CD4-positive, alpha-beta T cell treated with Interleukin-10 for 1 hour (primary cell): ENCODE results near the gene SLC25A46.
"Not testable (repeated sequence)": the region's sequence is repeated elsewhere in the genome, so short reads cannot be mapped to it uniquely, and the experiment has no call there.

Source experiments
- DNase-seq: peaks from one replicate; pipeline ENCODE4 v3.0.0-alpha.2; 2020

SLC25A46 gene

DNA sequence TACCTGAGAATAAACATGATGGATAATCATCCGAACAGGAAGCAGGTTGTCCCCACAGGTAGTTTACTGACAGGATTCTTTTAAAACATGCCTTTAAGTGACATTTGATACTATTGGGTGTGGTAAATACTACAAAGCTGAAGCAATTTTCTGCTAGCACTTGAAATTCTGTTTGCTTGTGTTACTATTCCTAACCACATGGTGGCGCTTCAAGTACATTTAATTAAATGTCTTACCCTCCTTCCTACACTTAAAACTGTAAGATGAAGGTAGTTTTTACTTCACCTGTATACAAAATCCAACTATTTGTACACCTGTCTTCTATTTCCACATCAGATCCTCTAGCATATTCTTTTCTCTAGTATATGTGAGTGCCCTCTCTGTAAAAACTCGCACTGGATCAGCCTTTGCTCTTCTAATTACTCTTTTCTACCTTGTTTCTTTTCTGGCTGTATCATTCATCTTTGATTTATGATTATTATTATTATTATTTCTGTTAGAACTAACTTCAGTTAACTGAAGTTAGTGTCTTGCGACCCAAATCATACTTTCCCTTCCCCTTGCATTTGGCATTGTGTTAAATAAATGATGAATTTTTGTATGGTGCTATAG lies 18.4 kb downstream of the SLC25A46 start:
- peak; percentile 61 for DNase-seq

DNA sequence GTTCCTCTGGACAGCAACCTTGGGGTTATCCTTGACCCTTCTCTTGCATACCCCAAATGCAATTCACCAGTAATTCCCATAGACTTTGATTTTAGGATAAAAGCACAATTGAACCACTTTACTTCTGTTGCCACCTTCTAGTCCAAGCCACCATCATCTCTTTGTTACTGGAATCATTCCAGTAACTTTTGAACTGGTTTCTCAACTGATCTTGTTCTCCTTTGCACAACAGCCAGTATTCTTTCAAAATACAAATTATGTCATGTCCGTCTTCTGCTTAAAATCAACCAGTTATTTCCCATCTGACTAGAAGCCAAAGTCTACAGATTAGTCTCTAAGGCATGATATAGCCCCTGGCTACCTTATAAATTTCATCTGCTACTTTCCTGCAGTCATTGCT lies 21.4 kb downstream of the SLC25A46 start:
- DNase-seq = no peak

DNA sequence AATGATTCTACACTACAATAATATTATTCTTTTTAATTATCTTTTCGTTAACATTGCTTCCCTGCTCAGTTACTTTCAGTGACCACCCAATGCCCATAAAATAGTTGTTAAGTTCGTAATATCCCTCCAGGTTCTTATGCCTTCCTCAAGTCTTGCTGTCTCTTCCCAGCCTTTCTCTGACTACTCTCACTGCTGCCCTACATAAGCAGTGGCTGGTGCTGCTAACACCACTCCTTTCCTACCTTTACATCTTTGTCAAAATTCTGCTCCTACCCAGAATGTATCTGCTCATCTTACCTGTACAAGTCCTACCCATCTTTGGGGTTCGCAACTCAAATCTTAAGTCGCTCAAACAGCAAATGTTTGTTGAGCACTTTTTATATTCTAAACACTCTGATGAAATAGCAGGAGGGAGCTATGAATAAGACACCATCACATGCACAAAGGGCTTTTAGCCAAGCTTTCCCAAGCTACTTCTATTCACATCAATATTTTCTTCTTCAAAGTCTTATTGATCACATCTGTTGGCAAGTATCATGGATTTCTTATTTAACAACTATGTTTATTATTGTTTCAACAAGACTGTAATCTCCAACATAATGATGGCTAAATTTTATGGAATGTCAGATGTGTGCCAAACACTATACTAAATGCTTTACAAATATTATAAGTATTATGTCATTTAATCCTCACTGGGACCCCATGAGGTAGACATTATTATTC lies 29.5 kb downstream of the SLC25A46 start:
- no peak for DNase-seq

- DNase-seq = no peak
Measured at GRCh38 chr5:110769000-110769681, 30.3 kb downstream of the SLC25A46 start.

DNA sequence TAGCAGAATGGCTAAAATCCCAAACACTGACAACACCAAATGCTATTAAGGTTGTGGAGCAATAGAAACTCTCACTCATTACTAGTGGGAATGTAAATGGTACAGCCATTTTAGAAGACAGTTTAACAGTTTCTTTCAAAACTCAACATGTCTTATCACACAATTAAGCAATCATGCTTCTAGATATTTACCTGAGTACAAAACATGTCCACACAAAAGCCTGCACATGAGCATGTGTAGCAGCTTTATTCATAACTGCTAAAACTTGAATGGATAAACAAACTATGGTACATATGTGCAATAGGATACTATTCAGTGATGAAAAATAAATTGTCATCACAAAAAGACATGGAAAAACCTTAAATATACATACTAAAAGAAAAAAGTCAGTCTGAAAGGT lies 31.5 kb downstream of the SLC25A46 start:
- no peak for DNase-seq

DNA sequence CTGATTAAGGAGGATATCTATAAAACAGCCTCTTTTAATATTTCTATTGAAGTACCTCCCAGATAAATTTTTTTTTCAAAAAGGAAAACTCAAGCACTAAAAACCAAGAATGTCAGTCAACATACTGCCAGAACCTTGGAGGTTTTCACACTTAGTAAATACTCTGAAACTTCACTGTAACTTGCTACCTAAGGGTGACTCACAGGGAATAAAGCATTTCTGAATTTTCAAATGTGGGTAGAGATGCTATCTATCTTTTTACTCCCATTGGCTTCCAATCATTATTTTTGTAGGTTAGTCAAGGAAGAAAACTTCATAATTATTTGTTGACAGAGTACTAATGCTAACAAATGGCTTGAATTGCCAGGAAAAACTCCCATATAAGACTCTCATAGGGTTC lies 46.1 kb downstream of the SLC25A46 start:
- DNase-seq = no peak

DNA sequence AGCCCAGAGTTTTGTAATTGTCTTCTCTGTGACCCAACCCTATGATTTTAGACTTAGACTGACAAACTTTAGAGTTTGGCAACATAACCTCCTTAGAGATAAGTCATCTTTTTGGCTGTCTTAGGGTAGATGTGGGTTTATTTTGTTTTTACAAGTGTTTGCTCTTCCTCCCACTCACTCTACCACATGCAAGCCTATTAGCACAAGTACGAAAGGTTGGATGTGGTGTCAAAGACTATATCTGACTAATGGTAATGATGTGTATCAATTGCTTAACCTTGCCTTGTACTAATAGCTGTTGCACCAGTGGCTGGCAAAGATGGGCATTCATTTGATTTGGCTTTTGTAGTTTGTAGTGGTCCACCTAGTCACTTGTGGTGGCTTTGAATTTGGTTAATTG lies 46.5 kb downstream of the SLC25A46 start:
- no peak for DNase-seq

DNA sequence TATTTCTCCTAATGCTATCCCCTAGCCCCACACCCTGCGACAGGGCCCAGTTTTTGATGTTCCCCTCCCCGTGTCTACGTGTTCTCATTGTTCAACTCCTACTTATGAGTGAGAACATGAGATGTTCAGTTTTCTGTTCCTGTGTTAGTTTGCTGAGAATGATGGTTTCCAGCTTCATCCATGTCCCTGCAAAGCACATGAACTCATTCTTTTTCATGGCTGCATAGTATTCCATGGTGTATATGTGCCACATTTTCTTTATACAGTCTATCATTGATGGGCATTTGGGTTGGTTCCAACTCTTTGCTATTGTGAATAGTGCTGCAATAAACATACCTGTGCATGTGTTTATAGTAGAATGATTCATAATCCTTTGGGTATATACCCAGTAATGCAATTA lies 49.2 kb downstream of the SLC25A46 start:
- not testable (repeated sequence) for DNase-seq

GRCh38 chr5:110790673-110791072 lies 51.9 kb downstream of the SLC25A46 start:
- no peak for DNase-seq

- no peak for DNase-seq
Measured at GRCh38 chr5:110802998-110803397, 64.2 kb downstream of the SLC25A46 start.

DNA sequence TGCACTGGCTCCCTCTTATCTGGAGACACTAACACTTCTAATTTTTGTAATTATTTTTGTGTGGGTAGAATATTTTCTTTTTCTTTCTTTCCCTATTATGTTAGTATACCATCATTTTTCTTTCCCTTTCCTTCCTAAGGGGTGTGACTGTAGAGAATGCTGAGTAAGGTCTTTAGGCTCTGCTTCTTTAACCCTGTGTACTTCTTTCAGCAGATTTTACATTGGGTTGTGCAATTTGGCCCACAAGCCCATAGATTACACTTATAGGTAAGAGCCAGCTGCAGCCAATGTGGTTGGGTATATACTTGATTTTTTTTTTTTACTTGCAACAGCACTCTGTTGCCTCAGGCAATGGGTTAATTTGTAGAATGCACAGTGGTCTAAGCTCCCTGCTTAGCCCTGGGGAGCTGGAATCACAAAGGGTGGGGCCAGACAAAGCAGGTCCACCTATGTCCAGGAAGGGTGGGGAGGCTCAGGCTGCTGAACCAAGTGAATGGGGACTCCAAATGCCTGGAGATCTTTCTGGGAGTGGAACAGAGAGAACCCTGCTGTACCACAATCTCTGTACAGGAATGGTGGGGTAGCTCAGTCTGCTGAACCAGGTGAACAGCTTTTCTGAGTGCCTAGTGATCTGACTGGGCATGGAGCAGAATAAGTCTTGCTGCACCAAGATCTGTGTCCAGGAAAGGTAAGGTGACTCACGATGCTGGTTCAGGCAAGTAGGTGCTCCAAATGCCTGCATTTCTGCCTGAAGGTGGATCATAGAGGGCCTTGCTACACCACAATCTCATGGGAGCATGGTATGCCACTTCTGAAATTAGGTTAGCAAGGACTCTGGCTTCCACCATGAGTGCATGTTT lies 64.9 kb downstream of the SLC25A46 start:
- DNase-seq = no peak

- no peak for DNase-seq
Measured at GRCh38 chr5:110807169-110807568, 68.4 kb downstream of the SLC25A46 start.

DNA sequence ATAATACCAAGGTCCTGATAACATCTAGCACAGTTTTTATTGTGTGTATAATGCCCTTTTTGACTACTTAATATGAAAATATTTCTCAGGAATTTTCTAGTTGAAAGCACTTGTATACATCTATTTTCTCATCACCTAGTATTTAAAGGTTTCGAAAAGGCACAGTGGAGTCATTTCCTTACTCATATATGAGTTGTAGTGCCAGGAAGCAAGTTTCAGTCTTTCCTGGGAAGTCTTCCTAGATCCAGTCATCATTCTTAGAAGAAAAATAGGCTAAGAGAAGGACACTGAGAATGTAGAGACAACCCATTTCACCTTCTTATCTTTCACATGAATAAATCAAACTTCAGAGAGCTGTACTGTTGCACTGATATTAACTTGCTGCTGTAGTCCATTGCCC lies 70.2 kb downstream of the SLC25A46 start:
- DNase-seq = no peak
